Measurements from ENCODE around the gene RPS15.

DNA sequence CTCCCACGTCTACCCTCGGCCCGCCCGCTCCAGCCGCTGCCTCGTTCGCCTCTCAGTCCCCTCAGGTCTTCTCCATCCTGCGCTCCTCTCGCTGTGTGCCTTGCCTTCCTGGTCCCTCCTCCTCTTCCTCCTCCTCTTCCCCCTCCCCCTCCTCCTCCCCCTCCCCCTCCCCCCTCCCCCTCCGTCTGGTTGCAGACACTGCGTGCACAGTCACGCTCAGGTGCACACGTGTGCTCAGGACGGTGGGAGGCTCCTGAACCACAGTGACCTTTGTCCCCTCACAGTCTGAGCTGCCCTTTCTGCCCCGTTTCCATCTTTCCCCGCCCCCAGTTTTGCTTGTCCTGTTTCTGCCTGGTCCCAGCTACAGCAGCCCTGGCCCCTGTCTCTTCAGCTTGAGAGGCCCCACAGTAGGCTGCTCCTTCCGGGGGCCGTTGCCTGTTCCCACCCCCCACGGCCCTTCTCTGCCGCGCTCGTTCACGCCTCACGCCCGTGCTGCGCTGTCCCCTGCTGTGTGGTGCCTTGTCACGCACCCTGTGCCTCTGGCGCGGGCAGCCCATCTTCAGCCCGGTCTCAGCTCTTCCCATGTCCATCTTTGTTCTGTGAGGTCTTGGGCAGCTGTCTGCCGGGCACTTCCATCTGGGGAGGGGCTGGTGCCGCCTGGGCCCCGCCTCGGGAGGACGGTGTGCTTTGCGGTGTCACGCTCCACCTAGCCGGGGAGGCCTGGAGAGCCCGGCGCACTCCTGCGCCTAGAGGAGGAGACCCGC lies 13.8 kb upstream of the RPS15 start:
- TF ChIP-seq TOX (CRISPR knock-in tag; IDR thresholded peaks at IDR 0.05; ENCODE audit: borderline replicate concordance) (no peak), SNAI2 (CRISPR knock-in tag; IDR thresholded peaks at IDR 0.05) (no peak), RARB (CRISPR knock-in tag; IDR thresholded peaks at IDR 0.05) (no peak), BACH2 (CRISPR knock-in tag; IDR thresholded peaks at IDR 0.05; ENCODE audit: borderline replicate concordance) (no peak), ZNF70 (CRISPR knock-in tag; IDR thresholded peaks at IDR 0.05) (no peak), CSRNP3 (CRISPR knock-in tag; IDR thresholded peaks at IDR 0.05) (no peak), PPARA (CRISPR knock-in tag; IDR thresholded peaks at IDR 0.05; ENCODE audit: borderline replicate concordance) (no peak), OSR1 (CRISPR knock-in tag; IDR thresholded peaks at IDR 0.05) (no peak), GLIS3 (CRISPR knock-in tag; IDR thresholded peaks at IDR 0.05) (no peak), ZFP3 (CRISPR knock-in tag; IDR thresholded peaks at IDR 0.05) (no peak), ZNF565 (CRISPR knock-in tag; conservative IDR thresholded peaks at IDR 0.05; ENCODE audit: low read depth) (no peak)
- TF ChIP-seq, protein P1, sequence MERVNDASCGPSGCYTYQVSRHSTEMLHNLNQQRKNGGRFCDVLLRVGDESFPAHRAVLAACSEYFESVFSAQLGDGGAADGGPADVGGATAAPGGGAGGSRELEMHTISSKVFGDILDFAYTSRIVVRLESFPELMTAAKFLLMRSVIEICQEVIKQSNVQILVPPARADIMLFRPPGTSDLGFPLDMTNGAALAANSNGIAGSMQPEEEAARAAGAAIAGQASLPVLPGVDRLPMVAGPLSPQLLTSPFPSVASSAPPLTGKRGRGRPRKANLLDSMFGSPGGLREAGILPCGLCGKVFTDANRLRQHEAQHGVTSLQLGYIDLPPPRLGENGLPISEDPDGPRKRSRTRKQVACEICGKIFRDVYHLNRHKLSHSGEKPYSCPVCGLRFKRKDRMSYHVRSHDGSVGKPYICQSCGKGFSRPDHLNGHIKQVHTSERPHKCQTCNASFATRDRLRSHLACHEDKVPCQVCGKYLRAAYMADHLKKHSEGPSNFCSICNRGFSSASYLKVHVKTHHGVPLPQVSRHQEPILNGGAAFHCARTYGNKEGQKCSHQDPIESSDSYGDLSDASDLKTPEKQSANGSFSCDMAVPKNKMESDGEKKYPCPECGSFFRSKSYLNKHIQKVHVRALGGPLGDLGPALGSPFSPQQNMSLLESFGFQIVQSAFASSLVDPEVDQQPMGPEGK (CRISPR knock-in tag; IDR thresholded peaks at IDR 0.05; ENCODE audit: borderline replicate concordance) = no peak
- TF ChIP-seq, protein P2, sequence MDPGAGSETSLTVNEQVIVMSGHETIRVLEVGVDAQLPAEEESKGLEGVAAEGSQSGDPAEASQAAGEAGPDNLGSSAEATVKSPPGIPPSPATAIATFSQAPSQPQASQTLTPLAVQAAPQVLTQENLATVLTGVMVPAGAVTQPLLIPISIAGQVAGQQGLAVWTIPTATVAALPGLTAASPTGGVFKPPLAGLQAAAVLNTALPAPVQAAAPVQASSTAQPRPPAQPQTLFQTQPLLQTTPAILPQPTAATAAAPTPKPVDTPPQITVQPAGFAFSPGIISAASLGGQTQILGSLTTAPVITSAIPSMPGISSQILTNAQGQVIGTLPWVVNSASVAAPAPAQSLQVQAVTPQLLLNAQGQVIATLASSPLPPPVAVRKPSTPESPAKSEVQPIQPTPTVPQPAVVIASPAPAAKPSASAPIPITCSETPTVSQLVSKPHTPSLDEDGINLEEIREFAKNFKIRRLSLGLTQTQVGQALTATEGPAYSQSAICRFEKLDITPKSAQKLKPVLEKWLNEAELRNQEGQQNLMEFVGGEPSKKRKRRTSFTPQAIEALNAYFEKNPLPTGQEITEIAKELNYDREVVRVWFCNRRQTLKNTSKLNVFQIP (CRISPR knock-in tag; IDR thresholded peaks at IDR 0.05; ENCODE audit: borderline replicate concordance, low read depth) = no peak
- TF ChIP-seq, protein P3, sequence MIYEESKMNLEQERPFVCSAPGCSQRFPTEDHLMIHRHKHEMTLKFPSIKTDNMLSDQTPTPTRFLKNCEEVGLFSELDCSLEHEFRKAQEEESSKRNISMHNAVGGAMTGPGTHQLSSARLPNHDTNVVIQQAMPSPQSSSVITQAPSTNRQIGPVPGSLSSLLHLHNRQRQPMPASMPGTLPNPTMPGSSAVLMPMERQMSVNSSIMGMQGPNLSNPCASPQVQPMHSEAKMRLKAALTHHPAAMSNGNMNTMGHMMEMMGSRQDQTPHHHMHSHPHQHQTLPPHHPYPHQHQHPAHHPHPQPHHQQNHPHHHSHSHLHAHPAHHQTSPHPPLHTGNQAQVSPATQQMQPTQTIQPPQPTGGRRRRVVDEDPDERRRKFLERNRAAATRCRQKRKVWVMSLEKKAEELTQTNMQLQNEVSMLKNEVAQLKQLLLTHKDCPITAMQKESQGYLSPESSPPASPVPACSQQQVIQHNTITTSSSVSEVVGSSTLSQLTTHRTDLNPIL (CRISPR knock-in tag; IDR thresholded peaks at IDR 0.05; ENCODE audit: low read depth) = no peak
